GM18519 (cell line): ENCODE results near the gene PDIA4.

Source experiments
- ATAC-seq: cut with Tn5 transposase; IDR thresholded peaks from one replicate; pipeline ENCODE4 v1.9.1; 2021; ENCODE audit warnings: mild to moderate bottlenecking, moderate library complexity; ENCODE audit not compliant: unreplicated experiment, low FRiP score

Gene PDIA4

GRCh38 chr7:148975896-148976295 lies 52.4 kb downstream of the PDIA4 start:
- ATAC-seq, result no peak

DNA sequence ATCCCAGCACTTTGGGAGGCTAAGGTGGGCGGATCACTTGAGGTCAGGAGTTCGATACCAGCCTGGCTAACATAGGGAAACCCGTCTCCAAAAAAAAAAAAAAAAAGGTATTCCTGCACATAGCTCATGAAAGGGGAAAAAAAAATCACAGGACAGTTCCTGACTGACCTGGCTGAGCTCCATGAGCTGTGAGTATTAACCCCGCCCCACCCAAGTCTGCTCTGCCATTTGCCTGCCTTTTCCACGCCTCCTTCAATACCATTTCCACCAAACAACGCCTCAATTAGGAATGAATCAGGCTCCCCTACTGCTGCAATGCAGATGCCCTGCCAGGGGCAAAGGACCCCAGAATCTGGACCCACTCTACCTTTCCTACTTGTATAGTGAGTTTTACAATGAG lies 55.0 kb downstream of the PDIA4 start:
- no peak for ATAC-seq

DNA sequence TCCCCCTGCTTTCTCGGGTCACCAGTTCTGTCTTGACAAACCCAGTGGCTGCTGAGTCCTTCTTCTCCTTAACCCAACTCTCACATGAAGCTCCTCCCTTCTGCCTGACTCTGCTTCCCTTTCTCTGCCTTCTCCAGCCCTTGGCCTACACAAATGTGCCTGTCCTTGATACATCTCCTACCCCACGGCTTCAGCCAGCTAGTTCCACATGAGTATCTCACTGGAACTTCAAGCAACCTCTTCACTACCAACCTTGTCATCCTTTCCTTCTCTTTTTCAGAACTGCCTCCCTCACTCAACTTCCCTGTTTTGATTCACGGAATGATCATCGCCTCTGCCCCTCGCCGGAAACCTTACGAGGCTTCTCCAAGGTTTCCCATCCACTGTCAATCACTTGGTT lies 55.9 kb downstream of the PDIA4 start:
- ATAC-seq, result no peak

DNA sequence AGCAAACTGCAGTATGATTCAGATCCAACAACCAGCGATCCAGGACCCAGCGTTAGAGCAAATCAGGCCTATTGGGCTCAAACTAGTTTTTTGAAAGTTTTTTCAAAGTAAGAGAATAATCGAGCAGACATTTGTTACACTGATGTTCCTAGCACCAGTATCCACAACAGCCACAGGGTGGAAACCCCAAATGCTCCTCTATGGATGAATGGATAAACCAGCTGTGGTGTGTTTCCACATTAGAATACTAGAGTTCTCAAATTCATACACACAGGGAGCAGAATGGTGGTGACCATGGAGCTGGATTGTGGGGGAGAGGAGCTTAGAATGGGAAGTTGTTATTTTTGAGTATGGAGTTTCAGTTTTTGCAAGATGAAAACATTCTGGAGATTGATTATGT lies 60.7 kb downstream of the PDIA4 start:
- ATAC-seq, result no peak

DNA sequence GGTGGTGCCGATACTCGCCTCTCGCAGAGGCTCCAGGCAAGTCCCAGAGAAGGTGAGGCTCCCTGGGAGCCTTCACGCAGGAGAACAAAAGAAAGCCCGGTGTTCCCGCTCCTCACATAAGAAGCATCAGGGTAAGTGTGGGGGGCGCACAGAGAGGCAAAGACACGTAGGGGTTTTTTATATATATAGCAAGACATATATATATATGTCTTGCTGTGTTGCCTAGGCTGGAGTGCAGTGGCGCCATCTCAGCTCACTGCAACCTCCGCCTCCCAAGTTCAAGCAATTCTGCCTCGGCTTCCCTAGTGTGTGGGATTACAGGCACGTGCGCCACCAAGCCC lies 61.3 kb downstream of the PDIA4 start:
- ATAC-seq, result no peak

DNA sequence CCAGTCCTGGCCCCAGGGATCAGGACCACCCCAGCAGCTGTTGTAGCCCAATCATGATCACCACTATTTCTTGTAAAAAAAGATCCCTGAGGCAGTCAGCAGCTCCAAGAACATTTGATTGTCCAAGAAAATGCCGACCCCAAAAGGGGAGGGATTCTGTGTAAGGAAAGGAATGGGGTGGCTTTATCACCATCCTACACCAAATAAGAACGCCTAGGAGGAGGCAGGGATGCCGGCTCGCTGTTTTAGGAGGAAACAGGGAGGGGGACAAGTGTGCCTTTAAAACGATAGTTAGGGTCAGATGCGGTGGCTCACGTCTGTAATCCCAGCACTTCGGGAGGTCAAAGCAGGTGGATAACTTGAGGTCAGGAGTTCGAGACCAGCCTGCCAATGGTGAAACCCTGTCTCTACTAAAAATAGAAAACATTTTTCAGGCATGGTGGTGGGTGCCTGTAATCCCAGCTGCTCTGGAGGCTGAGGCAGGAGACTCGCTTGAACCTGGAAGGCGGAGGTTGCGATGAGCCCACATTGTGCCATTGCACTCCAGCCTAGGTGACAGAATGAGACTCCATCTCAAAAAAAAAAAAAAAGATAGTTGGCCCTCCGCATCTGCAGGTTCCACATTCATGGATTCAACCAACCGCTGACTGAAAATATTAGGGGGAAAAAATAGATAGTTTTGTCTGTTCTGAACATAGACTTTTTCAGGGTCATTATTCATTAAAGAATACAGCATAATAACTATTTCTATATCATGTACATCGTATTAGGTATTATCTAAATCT lies 63.6 kb downstream of the PDIA4 start:
- no peak for ATAC-seq

DNA sequence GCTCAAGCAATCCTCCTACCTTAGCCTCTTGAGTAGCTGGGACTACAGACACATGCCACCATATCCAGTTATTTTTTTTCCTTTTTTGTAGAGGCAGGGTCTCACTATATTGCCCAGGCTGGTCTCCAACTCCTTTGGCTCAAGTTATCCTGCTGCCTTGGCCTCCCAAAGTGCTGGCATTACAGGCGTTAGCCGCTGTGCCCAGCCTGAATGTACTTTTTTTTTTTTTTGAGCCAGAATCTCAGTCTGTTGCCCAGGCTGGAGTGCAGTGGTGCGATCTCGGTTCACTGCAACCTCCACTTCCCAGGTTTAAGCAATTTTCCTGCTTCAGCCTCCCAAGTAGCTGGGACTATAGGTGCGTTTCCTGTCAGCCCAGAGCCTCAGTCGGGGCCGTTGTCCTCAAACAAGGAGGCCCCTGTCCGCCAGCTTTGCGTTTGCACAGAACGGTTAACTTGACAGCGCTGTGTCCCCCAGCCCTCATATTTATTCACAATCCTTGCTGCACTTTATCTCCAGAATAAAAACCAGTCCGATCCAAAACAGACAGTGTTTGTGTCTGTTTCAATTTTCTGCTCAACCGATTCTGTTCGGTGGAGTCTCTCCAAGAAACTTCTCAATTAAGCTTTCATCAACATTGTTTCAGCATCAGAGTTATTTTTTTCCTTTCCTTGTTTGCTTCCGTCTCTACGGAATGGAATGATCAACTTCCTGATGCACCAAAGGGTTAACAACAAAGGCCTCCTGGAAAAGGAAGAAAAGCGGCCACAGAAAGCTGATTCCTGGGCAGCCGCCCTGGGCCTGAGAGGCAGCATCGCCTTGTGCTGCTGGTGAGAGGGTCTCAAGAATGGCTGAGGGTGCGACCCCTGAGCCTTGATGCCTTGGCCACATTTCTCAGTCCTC lies 64.5 kb downstream of the PDIA4 start:
- no peak for ATAC-seq

DNA sequence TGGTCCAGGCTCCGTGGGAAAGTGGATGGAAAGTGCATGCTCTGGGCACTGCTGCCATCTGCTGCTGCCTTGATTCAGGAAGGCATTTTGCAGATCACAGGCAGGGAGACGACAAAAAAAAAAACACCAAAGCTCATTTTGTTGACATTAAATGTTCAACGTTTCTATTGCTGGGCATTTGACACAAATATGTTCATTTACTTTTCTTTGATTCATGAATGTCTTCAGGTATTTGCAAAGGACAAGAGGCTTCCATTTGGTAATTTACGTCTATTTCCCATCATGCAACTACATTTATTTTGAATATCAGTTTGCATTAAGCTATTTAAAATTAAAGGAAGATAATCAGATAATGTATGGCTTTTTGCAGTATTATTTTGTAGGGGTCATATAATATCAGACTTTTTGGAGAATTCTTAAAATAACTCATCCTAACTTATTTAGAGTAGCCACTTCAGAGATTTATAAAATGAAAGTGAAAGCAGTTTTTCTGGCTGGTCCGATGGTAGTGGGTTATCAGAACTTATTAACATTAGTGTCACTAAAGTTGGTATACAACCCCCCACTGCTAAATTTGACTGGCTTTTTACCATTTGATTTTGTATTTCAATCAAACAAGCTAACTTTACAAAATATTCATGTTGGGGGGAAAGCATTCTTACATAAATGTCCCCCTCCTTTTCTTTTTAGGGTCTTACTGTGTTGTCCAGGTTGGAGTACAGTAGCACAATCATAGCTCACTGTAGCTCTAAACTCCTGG lies 65.3 kb downstream of the PDIA4 start:
- ATAC-seq, result no peak

DNA sequence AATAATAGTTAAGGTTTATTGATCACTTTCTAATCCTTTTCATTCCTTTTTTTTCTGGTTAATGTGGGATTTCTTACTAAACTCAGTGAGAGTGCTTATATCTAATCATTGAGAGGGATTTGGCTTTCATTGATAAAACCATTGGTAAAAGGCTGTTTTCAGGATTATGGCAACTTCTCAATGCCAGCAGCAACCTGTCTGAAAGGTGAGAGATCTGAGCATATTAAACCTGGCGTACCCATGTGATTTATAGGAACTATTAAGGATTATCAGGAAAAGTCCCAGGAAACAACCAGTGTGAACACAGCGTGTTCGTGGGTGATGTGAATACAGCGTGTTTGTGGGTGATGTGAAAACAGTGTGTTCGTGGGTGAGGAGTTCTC lies 65.9 kb downstream of the PDIA4 start:
- ATAC-seq, result no peak

GRCh38 chr7:148959726-148960125 lies 68.6 kb downstream of the PDIA4 start:
- ATAC-seq, result no peak

DNA sequence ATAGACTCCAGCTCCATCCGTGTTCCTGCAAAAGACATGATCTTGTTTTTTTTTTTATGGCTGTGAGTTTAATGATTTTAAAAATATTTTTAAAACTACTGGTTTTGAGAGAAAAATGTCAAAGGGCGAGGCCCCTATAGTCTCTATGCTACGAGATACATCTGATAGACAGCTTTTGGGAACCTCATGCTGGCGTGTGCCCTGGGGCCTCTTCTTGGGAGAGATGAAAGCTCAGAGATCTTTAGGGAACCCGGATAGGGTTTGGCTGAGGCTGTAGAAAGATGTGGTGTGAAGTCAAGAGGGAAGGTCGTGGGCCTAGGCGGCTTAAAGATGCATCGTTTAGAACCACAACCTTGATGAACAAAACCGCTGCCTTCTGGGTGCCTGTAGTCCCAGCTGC lies 70.2 kb downstream of the PDIA4 start:
- ATAC-seq, result no peak

DNA sequence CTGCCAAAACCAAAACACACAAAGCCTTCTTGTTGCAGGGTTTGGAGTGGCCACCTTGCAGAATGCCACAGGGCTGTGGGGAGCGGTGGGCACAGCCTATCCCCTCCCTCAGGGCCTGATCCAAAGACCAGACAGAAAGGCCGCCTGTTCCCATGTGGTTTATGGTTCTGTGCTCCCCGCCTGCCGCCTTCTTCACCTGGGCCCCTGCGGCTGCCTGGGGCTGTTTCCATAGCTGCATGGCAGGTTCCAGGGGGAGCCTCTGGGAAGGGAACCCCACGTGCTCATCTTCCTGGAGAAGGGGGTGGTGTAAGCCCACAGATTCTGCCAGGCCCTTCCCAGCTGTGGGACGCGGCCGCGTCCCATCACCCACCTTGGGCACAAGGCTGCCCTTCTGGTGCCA lies 73.5 kb downstream of the PDIA4 start:
- no peak for ATAC-seq

DNA sequence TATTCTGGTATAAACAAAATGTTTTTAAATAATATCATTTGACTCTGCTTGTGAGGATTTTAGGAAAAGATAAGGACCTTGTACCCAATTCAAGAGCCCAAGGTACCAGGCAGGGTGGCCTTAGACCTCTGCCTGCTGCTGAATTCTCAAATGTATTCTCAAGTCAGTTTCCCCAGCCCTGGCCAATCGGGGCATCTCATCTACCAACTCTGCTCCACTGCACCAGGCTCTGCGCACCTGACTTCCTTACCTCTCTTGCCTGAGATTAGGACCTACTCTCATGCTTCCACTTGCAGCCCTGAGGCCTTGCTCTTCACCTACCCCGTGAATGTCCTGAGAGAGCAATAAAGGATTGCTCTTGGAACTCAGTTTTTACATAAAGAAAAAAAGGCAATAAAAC lies 74.6 kb downstream of the PDIA4 start:
- no peak for ATAC-seq
